Upper lobe of left lung (tissue), 6 donors: Measurements from ENCODE around the gene DIAPH2. TPM values are rescaled to one million over a fixed set of nuclear protein-coding genes. Genes with fewer than 3 reads are reported as not detected.

ENCODE experiments used
- ATAC-seq, 2 donors: fragments of 200-7000 bp; cut with Tn5 transposase; one replicate each; pipeline ENCODE4 v1.9.1; 2022; ENCODE audit warnings: mild to moderate bottlenecking in 2 of 2, moderate library complexity in 2 of 2; ENCODE audit not compliant: low FRiP score in 2 of 2
- DNase-seq, 2 donors: peaks; one replicate each; pipeline ENCODE4 v3.0.0-alpha.2; 2019 to 2020
- H3K27ac ChIP-seq, 4 donors: fragments of 200-600 bp; sonication (generic); one replicate each; pipeline ENCODE4 v1.5.1; 2016 to 2019
- H3K27me3 ChIP-seq, 4 donors: fragments of 200-600 bp; sonication (generic); one replicate each; pipeline ENCODE4 v1.5.1; 2017 to 2019
- H3K36me3 ChIP-seq, 4 donors: fragments of 200-600 bp; sonication (generic); one replicate each; pipeline ENCODE4 v1.5.1; 2016 to 2019
- H3K4me1 ChIP-seq, 4 donors: fragments of 200-600 bp; sonication (generic); one replicate each; pipeline ENCODE4 v1.5.1; 2018 to 2019
- H3K4me3 ChIP-seq, 4 donors: fragments of 200-600 bp; sonication (generic); one replicate each; pipeline ENCODE4 v1.5.1; 2017 to 2019; ENCODE audit warnings: mild to moderate bottlenecking in 2 of 4, moderate library complexity in 1 of 4
- H3K9me3 ChIP-seq, 4 donors: fragments of 200-600 bp; sonication (generic); one replicate each; pipeline ENCODE4 v1.5.1; 2018 to 2019
- EP300 ChIP-seq, 4 donors: sonication (generic); formaldehyde crosslinking; IDR thresholded peaks; one replicate each; pipeline ENCODE4 v1.5.1; 2017; ENCODE audit warnings: antibody characterized with exemption in 4 of 4, control low read depth in 2 of 4
- POLR2A ChIP-seq, 4 donors: fragments of 450-650 bp; IDR thresholded peaks; one replicate each; pipeline ENCODE4 v1.5.1; 2016 to 2017; ENCODE audit warnings: antibody characterized with exemption in 4 of 4, mild to moderate bottlenecking in 2 of 4
- POLR2AphosphoS5 ChIP-seq, 2 donors: sonication (generic); formaldehyde crosslinking; IDR thresholded peaks; one replicate each; pipeline ENCODE4 v1.5.1; 2017; ENCODE audit warnings: antibody characterized with exemption in 2 of 2
- WGBS, 2 donors: methylation state at CpG; one replicate each; pipeline ENCODE4 v1.1.5; 2017 to 2018; 5-methylcytosine and 5-hydroxymethylcytosine counted together
- total RNA-seq, 6 donors: library from RNA; depleted of rRNA in 4 of 6; stranded (reverse); fragments of >200 nt in 4 of 6; gene quantifications; one replicate each; pipeline versions ENCODE4 v1.1.0 to v1.2.1, GENCODE V29; 2016 to 2021
- TF ChIP-seq, protein P1 (sequence below), 6 experiments: fragments of 450-650 bp in 4 of 6; fragments of 200-600 bp in 2 of 6; sonication (generic) in 2 of 6; IDR thresholded peaks; one replicate each; pipeline ENCODE4 v1.5.1; 2016 to 2019; ENCODE audit warnings: antibody characterized with exemption in 6 of 6
- donor health status: DM: no; HTN: no; CAD: no; lungs with moderate emphysema.
- donor health status: DM: no; HTN: yes; CAD: no; lungs with severe emphysema.

Gene DIAPH2
- total RNA-seq, 6 donors from 2014 or later = 22.5 to 107 (median 44.1) TPM

GRCh38 chrX:97524340-97524739 lies 839.7 kb downstream of the DIAPH2 start:
- whole genome bisulfite sequencing, 2 donors = 93 to 96% methylated on average over 2 of the region's 2 CpGs
- no peak overlapping the region for H3K27ac ChIP-seq
- H3K4me3 ChIP-seq = no peak overlapping the region
- no peak for ATAC-seq
- DNase-seq = no peak
- TF ChIP-seq POLR2A (IDR thresholded peaks at IDR 0.05) = no peak
- TF ChIP-seq, protein P1, sequence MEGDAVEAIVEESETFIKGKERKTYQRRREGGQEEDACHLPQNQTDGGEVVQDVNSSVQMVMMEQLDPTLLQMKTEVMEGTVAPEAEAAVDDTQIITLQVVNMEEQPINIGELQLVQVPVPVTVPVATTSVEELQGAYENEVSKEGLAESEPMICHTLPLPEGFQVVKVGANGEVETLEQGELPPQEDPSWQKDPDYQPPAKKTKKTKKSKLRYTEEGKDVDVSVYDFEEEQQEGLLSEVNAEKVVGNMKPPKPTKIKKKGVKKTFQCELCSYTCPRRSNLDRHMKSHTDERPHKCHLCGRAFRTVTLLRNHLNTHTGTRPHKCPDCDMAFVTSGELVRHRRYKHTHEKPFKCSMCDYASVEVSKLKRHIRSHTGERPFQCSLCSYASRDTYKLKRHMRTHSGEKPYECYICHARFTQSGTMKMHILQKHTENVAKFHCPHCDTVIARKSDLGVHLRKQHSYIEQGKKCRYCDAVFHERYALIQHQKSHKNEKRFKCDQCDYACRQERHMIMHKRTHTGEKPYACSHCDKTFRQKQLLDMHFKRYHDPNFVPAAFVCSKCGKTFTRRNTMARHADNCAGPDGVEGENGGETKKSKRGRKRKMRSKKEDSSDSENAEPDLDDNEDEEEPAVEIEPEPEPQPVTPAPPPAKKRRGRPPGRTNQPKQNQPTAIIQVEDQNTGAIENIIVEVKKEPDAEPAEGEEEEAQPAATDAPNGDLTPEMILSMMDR (IDR thresholded peaks at IDR 0.05) = no peak
- no peak for TF ChIP-seq POLR2AphosphoS5 (IDR thresholded peaks at IDR 0.05)
- no peak for TF ChIP-seq EP300 (IDR thresholded peaks at IDR 0.05)
- H3K4me1 ChIP-seq = no peaks in the 10 kb centered on the region
- no peaks in the 10 kb centered on the region for H3K9me3 ChIP-seq
- H3K36me3 ChIP-seq = no peaks in the 10 kb centered on the region
- no peaks in the 10 kb centered on the region for H3K27me3 ChIP-seq

- peaks cover 0 to 4% (median under 1%) of the 10 kb centered on the region in 4 donors for H3K9me3 ChIP-seq
- no peak overlapping the region for H3K4me3 ChIP-seq
- 69 to 86% methylated on average over 3 of the region's 3 CpGs for WGBS, 2 donors
- no peak overlapping the region for H3K27ac ChIP-seq
- no peak for ATAC-seq
- H3K4me1 ChIP-seq = no peaks in the 10 kb centered on the region
- no peaks in the 10 kb centered on the region for H3K27me3 ChIP-seq
- no peak for DNase-seq
- TF ChIP-seq EP300 (IDR thresholded peaks at IDR 0.05) (no peak), POLR2AphosphoS5 (IDR thresholded peaks at IDR 0.05) (no peak), POLR2A (IDR thresholded peaks at IDR 0.05) (no peak)
- TF ChIP-seq, protein P1 (IDR thresholded peaks at IDR 0.05) = no peak
- H3K36me3 ChIP-seq = no peaks in the 10 kb centered on the region
Measured at GRCh38 chrX:97524997-97525396, 840.4 kb downstream of the DIAPH2 start.

DNA sequence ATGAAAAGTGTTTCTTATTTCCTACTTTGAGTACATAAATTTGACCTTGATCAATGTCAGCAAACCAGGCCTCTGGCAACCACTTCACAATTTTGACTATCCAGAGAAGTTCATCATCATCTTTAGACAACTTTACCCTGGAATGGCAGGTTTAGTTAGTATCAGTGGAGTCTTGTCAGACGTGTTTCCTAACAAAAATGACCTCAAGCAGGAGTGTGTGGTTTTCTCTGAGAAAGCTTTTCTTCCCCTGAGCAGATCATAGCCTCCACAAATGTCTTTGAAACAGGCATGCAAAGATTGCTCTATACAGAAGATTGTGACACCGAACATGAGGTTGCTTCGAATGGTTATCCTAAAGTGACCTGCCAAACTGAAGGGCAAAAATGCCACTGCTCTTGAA lies 841.3 kb downstream of the DIAPH2 start:
- ATAC-seq (no peak), DNase-seq (no peak)
- no peak overlapping the region for H3K4me3 ChIP-seq
- TF ChIP-seq, protein P1 (IDR thresholded peaks at IDR 0.05) = no peak
- TF ChIP-seq POLR2A (IDR thresholded peaks at IDR 0.05) (no peak), EP300 (IDR thresholded peaks at IDR 0.05) (no peak), POLR2AphosphoS5 (IDR thresholded peaks at IDR 0.05) (no peak)
- H3K27me3 ChIP-seq = no peaks in the 10 kb centered on the region
- WGBS, 2 donors = 65 to 94% methylated on average over 2 to 3 of the region's 3 CpGs
- H3K4me1 ChIP-seq = no peaks in the 10 kb centered on the region
- H3K9me3 ChIP-seq = peaks cover 0 to 14% (median 6%) of the 10 kb centered on the region in 4 donors
- H3K27ac ChIP-seq = no peak overlapping the region
- no peaks in the 10 kb centered on the region for H3K36me3 ChIP-seq

- ATAC-seq (no peak), DNase-seq (no peak)
- H3K27me3 ChIP-seq = no peaks in the 10 kb centered on the region
- H3K4me1 ChIP-seq = no peaks in the 10 kb centered on the region
- H3K4me3 ChIP-seq = no peak overlapping the region
- TF ChIP-seq EP300 (IDR thresholded peaks at IDR 0.05) (no peak), POLR2A (IDR thresholded peaks at IDR 0.05) (no peak), POLR2AphosphoS5 (IDR thresholded peaks at IDR 0.05) (no peak)
- TF ChIP-seq, protein P1 (IDR thresholded peaks at IDR 0.05) = no peak
- H3K36me3 ChIP-seq = no peaks in the 10 kb centered on the region
- WGBS, 2 donors = 50 to 58% methylated on average over 1 of the region's 1 CpG
- no peak overlapping the region for H3K27ac ChIP-seq
- H3K9me3 ChIP-seq = peaks cover 0 to 19% (median 6%) of the 10 kb centered on the region in 4 donors
Measured at GRCh38 chrX:97527725-97528124, 843.1 kb downstream of the DIAPH2 start.

GRCh38 chrX:97529536-97530200 lies 845.0 kb downstream of the DIAPH2 start:
- Histone ChIP-seq H3K27ac (no peak overlapping the region), H3K4me1 (no peaks in the 10 kb centered on the region), H3K27me3 (no peaks in the 10 kb centered on the region), H3K4me3 (no peak overlapping the region), H3K36me3 (no peaks in the 10 kb centered on the region), H3K9me3 (peaks cover 0 to 19% (median 6%) of the 10 kb centered on the region in 4 donors)
- ATAC-seq = no peak
- 63 to 64% methylated on average over 1 of the region's 1 CpG for WGBS, 2 donors
- TF ChIP-seq, protein P1 (IDR thresholded peaks at IDR 0.05) = no peak
- no peak for TF ChIP-seq POLR2A (IDR thresholded peaks at IDR 0.05)
- TF ChIP-seq EP300 (IDR thresholded peaks at IDR 0.05) = no peak
- TF ChIP-seq POLR2AphosphoS5 (IDR thresholded peaks at IDR 0.05) = no peak
- DNase-seq = no peak
